Parathyroid adenoma (tissue), 2 donors: ENCODE results near the gene CATSPER4.
A peak's percentile ranks its signal among the peaks of the same experiment; 100 is the strongest.

Experiments
- H2AFZ ChIP-seq: fragments of 300-600 bp; sonication (generic); one replicate; pipeline ENCODE4 v1.7.0; 2017; ENCODE audit warnings: antibody characterized with exemption, mild to moderate bottlenecking
- H3K27ac ChIP-seq: fragments of 300-600 bp; sonication (generic); one replicate; pipeline ENCODE4 v1.7.0; 2017
- H3K27me3 ChIP-seq: fragments of 300-600 bp; sonication (generic); one replicate; pipeline ENCODE4 v1.7.0; 2017; ENCODE audit warnings: low read length; ENCODE audit not compliant: control insufficient read depth, insufficient read depth
- H3K36me3 ChIP-seq: fragments of 300-600 bp; sonication (generic); one replicate; pipeline ENCODE4 v1.7.0; 2017; ENCODE audit warnings: low read length; ENCODE audit not compliant: control insufficient read depth, insufficient read depth
- H3K4me1 ChIP-seq: fragments of 300-600 bp; sonication (generic); one replicate; pipeline ENCODE4 v1.7.0; 2017; ENCODE audit warnings: control low read depth
- H3K4me2 ChIP-seq: fragments of 300-600 bp; sonication (generic); one replicate; pipeline ENCODE4 v1.7.0; 2017; ENCODE audit warnings: low read length
- H3K4me3 ChIP-seq: fragments of 300-600 bp; sonication (generic); one replicate; pipeline ENCODE4 v1.7.0; 2017; ENCODE audit warnings: low read depth, low read length
- H3K79me2 ChIP-seq: fragments of 300-600 bp; sonication (generic); one replicate; pipeline ENCODE4 v1.7.0; 2017; ENCODE audit warnings: control low read depth
- H3K9ac ChIP-seq: fragments of 300-600 bp; sonication (generic); one replicate; pipeline ENCODE4 v1.7.0; 2017; ENCODE audit warnings: mild to moderate bottlenecking
- H3K9me3 ChIP-seq: fragments of 300-600 bp; sonication (generic); one replicate; pipeline ENCODE4 v1.7.0; 2017; ENCODE audit warnings: low read length; ENCODE audit not compliant: control insufficient read depth
- CTCF ChIP-seq: fragments of 300-600 bp; sonication (generic); IDR thresholded peaks from one replicate; pipeline ENCODE4 v1.7.0; 2017; ENCODE audit warnings: antibody characterized with exemption, mild to moderate bottlenecking
- donor health status: primary hyperparathyroidism.

Gene CATSPER4

GRCh38 chr1:26148887-26149286 lies 41.5 kb upstream of the CATSPER4 start:
- Histone ChIP-seq H3K27ac (no peak overlapping the region), H3K36me3 (no peaks in the 10 kb centered on the region), H3K27me3 (no peaks in the 10 kb centered on the region), H3K79me2 (no peaks in the 10 kb centered on the region), H2AFZ (no peak overlapping the region), H3K4me1 (no peaks in the 10 kb centered on the region), H3K4me2 (no peak overlapping the region), H3K9ac (no peak overlapping the region), H3K4me3 (no peak overlapping the region), H3K9me3 (no peaks in the 10 kb centered on the region)
- TF ChIP-seq CTCF: no peak

- Histone ChIP-seq H2AFZ (no peak overlapping the region), H3K79me2 (no peaks in the 10 kb centered on the region), H3K36me3 (no peaks in the 10 kb centered on the region), H3K27ac (no peak overlapping the region), H3K9ac (no peak overlapping the region), H3K4me1 (no peaks in the 10 kb centered on the region), H3K4me3 (no peak overlapping the region), H3K27me3 (no peaks in the 10 kb centered on the region), H3K9me3 (no peaks in the 10 kb centered on the region), H3K4me2 (no peak overlapping the region)
- TF ChIP-seq CTCF: no peak
Observed at GRCh38 chr1:26153966-26154532, 36.4 kb upstream of the CATSPER4 start.

- Histone ChIP-seq H3K9ac (no peak overlapping the region), H2AFZ (no peak overlapping the region), H3K9me3 (no peaks in the 10 kb centered on the region), H3K27me3 (no peaks in the 10 kb centered on the region), H3K79me2 (no peaks in the 10 kb centered on the region), H3K4me1 (no peaks in the 10 kb centered on the region), H3K36me3 (no peaks in the 10 kb centered on the region), H3K4me2 (no peak overlapping the region), H3K27ac (peak overlapping the region; percentile 68), H3K4me3 (no peak overlapping the region)
- no peak for TF ChIP-seq CTCF
Observed at GRCh38 chr1:26154750-26155149, 35.7 kb upstream of the CATSPER4 start.

- TF ChIP-seq CTCF: no peak
- Histone ChIP-seq H3K27me3 (no peaks in the 10 kb centered on the region), H3K9me3 (no peaks in the 10 kb centered on the region), H2AFZ (no peak overlapping the region), H3K4me1 (no peaks in the 10 kb centered on the region), H3K27ac (peak overlapping the region; percentile 68), H3K36me3 (no peaks in the 10 kb centered on the region), H3K9ac (no peak overlapping the region), H3K4me3 (no peak overlapping the region), H3K4me2 (no peak overlapping the region), H3K79me2 (no peaks in the 10 kb centered on the region)
Observed at GRCh38 chr1:26155370-26156284, 34.8 kb upstream of the CATSPER4 start.
